Transverse colon (tissue), 4 donors: Measurements from ENCODE around the gene TMEM134. TPM values are rescaled to one million over a fixed set of nuclear protein-coding genes. Genes with fewer than 3 reads are reported as not detected.
"Not testable (repeated sequence)": the region's sequence is repeated elsewhere in the genome, so short reads cannot be mapped to it uniquely, and the experiment has no call there.

ENCODE experiments used
- DNase-seq: peaks from one replicate; pipeline ENCODE4 v3.0.0-alpha.2; 2019
- H3K27ac ChIP-seq, 4 donors: fragments of 200-600 bp; sonication (generic); 2 replicates each; pipeline ENCODE4 v1.5.1; 2016 to 2018; ENCODE audit warnings: inconsistent platforms in 4 of 4
- H3K27me3 ChIP-seq: fragments of 200-600 bp; sonication (generic); 2 replicates; pipeline ENCODE4 v1.5.1; 2017; ENCODE audit warnings: inconsistent platforms
- H3K36me3 ChIP-seq, 4 donors: fragments of 200-600 bp; sonication (generic); 2 replicates each; pipeline ENCODE4 v1.5.1; 2017 to 2019; ENCODE audit warnings: inconsistent platforms in 4 of 4
- H3K4me1 ChIP-seq, 4 donors: fragments of 200-600 bp; sonication (generic); 2 replicates each; pipeline ENCODE4 v1.5.1; 2017 to 2020; ENCODE audit warnings: inconsistent platforms in 4 of 4
- H3K4me3 ChIP-seq, 4 donors: fragments of 200-600 bp; sonication (generic); 1 replicate in 1 of 4; 2 replicates in 3 of 4; pipeline versions ENCODE4 v1.5.1 to v1.6.1; 2017 to 2019; ENCODE audit warnings: inconsistent platforms in 4 of 4
- H3K9me3 ChIP-seq, 2 donors: fragments of 200-600 bp; sonication (generic); 2 replicates each; pipeline ENCODE4 v1.5.1; 2017 to 2019; ENCODE audit warnings: inconsistent platforms in 2 of 2
- CTCF ChIP-seq, 5 experiments: fragments of 200-600 bp in 3 of 5; fragments of 450-650 bp in 2 of 5; sonication (generic) in 3 of 5; IDR thresholded peaks; 1 replicate in 2 of 5; 2 replicates in 3 of 5; pipeline ENCODE4 v1.5.1; 2016 to 2017; ENCODE audit warnings: antibody characterized with exemption in 5 of 5, inconsistent platforms in 3 of 5, mild to moderate bottlenecking in 2 of 5, moderate library complexity in 1 of 5
- EP300 ChIP-seq: sonication (generic); formaldehyde crosslinking; IDR thresholded peaks from one replicate; pipeline ENCODE4 v1.6.1; 2017; ENCODE audit warnings: antibody characterized with exemption, low read depth
- POLR2A ChIP-seq: fragments of 450-650 bp; IDR thresholded peaks from one replicate; pipeline ENCODE4 v1.6.1; 2016; ENCODE audit warnings: antibody characterized with exemption, mild to moderate bottlenecking, moderate library complexity
- POLR2AphosphoS5 ChIP-seq, 3 donors: sonication (generic); formaldehyde crosslinking; IDR thresholded peaks; one replicate each; pipeline ENCODE4 v1.6.1; 2016; ENCODE audit warnings: antibody characterized with exemption in 3 of 3
- WGBS, 2 donors: methylation state at CpG; one replicate each; pipeline ENCODE4 v1.1.5; 2018; ENCODE audit warnings: low coverage in 1 of 2; 5-methylcytosine and 5-hydroxymethylcytosine counted together
- in situ Hi-C, 4 donors: fragments of 200-750 bp; cut with MboI; loops; one replicate each; pipeline versions ENCODE4 v1.15.0 to v1.15.1; 2017; ENCODE audit warnings: low sequenced_read_pairs in 3 of 4, low pct_ligation_motif_present in 1 of 4, low pct_unique_long_range_greater_than_20kb in 1 of 4
- intact Hi-C: fragments of 100-400 bp; cut with DNase I; formaldehyde crosslinking; loops from one replicate; pipeline ENCODE4 v1.15.1; 2023; ENCODE audit warnings: low total_unique reads
- total RNA-seq, 4 donors: library from RNA; depleted of rRNA; stranded (reverse); fragments of >200 nt; gene quantifications; one replicate each; pipeline ENCODE4 v1.1.0, GENCODE V29; 2016

The TMEM134 gene
- total RNA-seq, 4 donors from 2014 or later = 107 to 347 (median 115) TPM

GRCh38 chr11:67429038-67429668 is 39.9 kb downstream of the TMEM134 start:
- H3K9me3 ChIP-seq = no peaks in the 10 kb centered on the region
- no peak for DNase-seq
- intact Hi-C loops = no loop called here
- H3K27ac ChIP-seq = peak overlapping the region; percentile 91 to 95 (median 94)
- peaks cover 0 to 20% (median 7%) of the 10 kb centered on the region in 4 donors for H3K36me3 ChIP-seq
- no peaks in the 10 kb centered on the region for H3K27me3 ChIP-seq
- 40 to 60% methylated on average over 1 to 12 of the region's 12 CpGs for WGBS, 2 donors
- peak overlapping the region; percentile 85 to 95 (median 88) for H3K4me3 ChIP-seq
- in situ Hi-C loops = no loop called here
- TF ChIP-seq POLR2AphosphoS5 (IDR thresholded peaks at IDR 0.05) (no peak), CTCF (IDR thresholded peaks at IDR 0.05) (no peak), EP300 (no peak), POLR2A (no peak)
- H3K4me1 ChIP-seq = peaks cover 11 to 19% (median 15%) of the 10 kb centered on the region in 4 donors

GRCh38 chr11:67428052-67429001 is 40.7 kb downstream of the TMEM134 start, which contains the start of gene RPS6KB2:
Gene RPS6KB2 (plus strand): TSS chr11:67428494. CDS start chr11:67428546, 52 bp downstream.
- H3K27ac ChIP-seq = peak within 1 kb of the TSS; percentile 91 to 95 (median 94)
- in situ Hi-C loops (no loop called here), intact Hi-C loops (no loop called here)
- H3K27me3 ChIP-seq = no peaks in the 10 kb centered on the region
- peak within 1 kb of the TSS; percentile 85 to 95 (median 88) for H3K4me3 ChIP-seq
- peak; percentile 100 for DNase-seq
- 0 to 1% methylated on average over 10 to 66 of the region's 68 CpGs for WGBS, 2 donors
- H3K4me1 ChIP-seq = peaks cover 11 to 19% (median 15%) of the 10 kb centered on the region in 4 donors
- H3K36me3 ChIP-seq = peaks cover 0 to 15% (median 7%) of the 10 kb centered on the region in 4 donors
- TF ChIP-seq POLR2A (peak; percentile 95), CTCF (IDR thresholded peaks at IDR 0.05) (no peak), POLR2AphosphoS5 (IDR thresholded peaks at IDR 0.05) (peak; percentile 95 to 98 (median 95))
- no peaks in the 10 kb centered on the region for H3K9me3 ChIP-seq

GRCh38 chr11:67427364-67427859 is 41.6 kb downstream of the TMEM134 start:
- WGBS, 2 donors = 60 to 71% methylated on average over 1 to 19 of the region's 19 CpGs
- H3K36me3 ChIP-seq = peaks cover 0 to 11% (median 4%) of the 10 kb centered on the region in 4 donors
- H3K9me3 ChIP-seq, H3K27me3 ChIP-seq, intact Hi-C loops, DNase-seq, in situ Hi-C loops: not testable (repeated sequence)
- peak overlapping the region; percentile 91 to 95 (median 94) for H3K27ac ChIP-seq
- peaks cover 11 to 19% (median 15%) of the 10 kb centered on the region in 4 donors for H3K4me1 ChIP-seq
- H3K4me3 ChIP-seq = peak overlapping the region in 3 of 4 donors; percentile 87 to 95 (median 89)

GRCh38 chr11:67423891-67424613 is 45.0 kb downstream of the TMEM134 start:
- H3K27ac ChIP-seq = no peak overlapping the region
- DNase-seq = no peak
- no peaks in the 10 kb centered on the region for H3K27me3 ChIP-seq
- H3K4me3 ChIP-seq = no peak overlapping the region
- no peaks in the 10 kb centered on the region for H3K9me3 ChIP-seq
- H3K36me3 ChIP-seq = no peaks in the 10 kb centered on the region
- WGBS, 2 donors = 91 to 100% methylated on average over 1 to 33 of the region's 34 CpGs
- intact Hi-C loops (no loop called here), in situ Hi-C loops (no loop called here)
- H3K4me1 ChIP-seq = peaks cover 19 to 25% (median 23%) of the 10 kb centered on the region in 4 donors
- TF ChIP-seq POLR2AphosphoS5 (IDR thresholded peaks at IDR 0.05) (no peak), POLR2A (no peak), CTCF (IDR thresholded peaks at IDR 0.05) (no peak), EP300 (no peak)
